HepG2 (cell line): ENCODE measurements around the gene SLC6A4. TPM values are rescaled to one million over a fixed set of nuclear protein-coding genes. Genes with fewer than 3 reads are reported as not detected.

Experiments used
- ARNT ChIP-seq: fragments of 450-650 bp; IDR thresholded peaks from 2 replicates; pipeline ENCODE4 v1.6.1; 2017
- GABPB1 ChIP-seq: IDR thresholded peaks from 2 replicates; pipeline ENCODE4 v1.6.1; 2016; ENCODE audit warnings: mild to moderate bottlenecking, missing genetic modification reagents, moderate library complexity, missing compliant biosample characterization
- NFE2L1 ChIP-seq: sonication (generic); formaldehyde crosslinking; IDR thresholded peaks from 2 replicates; pipeline ENCODE4 v1.4.0; 2020; ENCODE audit warnings: missing genetic modification reagents, mild to moderate bottlenecking, borderline replicate concordance
- POLR2G ChIP-seq: fragments of 200-400 bp; formaldehyde crosslinking; IDR thresholded peaks from 2 replicates; pipeline ENCODE4 v1.6.1; 2018; ENCODE audit warnings: mild to moderate bottlenecking, low read depth, low read length, moderate library complexity
- RARG ChIP-seq: sonication (generic); formaldehyde crosslinking; IDR thresholded peaks from 2 replicates; pipeline ENCODE4 v1.4.0; 2020; ENCODE audit warnings: low read depth, mild to moderate bottlenecking, missing genetic modification reagents
- RFX3 ChIP-seq: IDR thresholded peaks from 2 replicates; pipeline ENCODE4 v1.6.1; 2016; ENCODE audit warnings: missing biosample characterization, missing genetic modification reagents
- SYNCRIP ChIP-seq: fragments of 200-400 bp; formaldehyde crosslinking; IDR thresholded peaks from 2 replicates; pipeline ENCODE4 v1.6.1; 2018; ENCODE audit warnings: mild to moderate bottlenecking, low read depth, low read length; ENCODE audit not compliant: insufficient read depth
- ZFP41 ChIP-seq: sonication (generic); formaldehyde crosslinking; IDR thresholded peaks from 2 replicates; pipeline ENCODE4 v1.4.0; 2020; ENCODE audit warnings: mild to moderate bottlenecking, missing genetic modification reagents, borderline replicate concordance
- ZFP82 ChIP-seq: sonication (generic); formaldehyde crosslinking; IDR thresholded peaks from 2 replicates; pipeline ENCODE4 v1.5.1; 2020; ENCODE audit warnings: mild to moderate bottlenecking, missing genetic modification reagents, borderline replicate concordance
- ZNF780A ChIP-seq: sonication (generic); formaldehyde crosslinking; IDR thresholded peaks from 2 replicates; pipeline ENCODE4 v1.8.0; 2022; ENCODE audit warnings: mild to moderate bottlenecking, missing genetic modification reagents, moderate library complexity
- polyA plus RNA-seq, 8 experiments: library from polyadenylated mRNA; depleted of rRNA in 3 of 8; stranded (reverse) in 7 of 8; unstranded in 1 of 8; fragments of >200 nt; fragmentation: Illumina TruSeq in 4 of 8; extraction: Trizol in 4 of 8; gene quantifications; 2 replicates each; pipeline versions ENCODE4 v1.2.1 to v1.2.3, GENCODE V29; 2011 to 2016; ENCODE audit warnings: low read depth in 4 of 8, missing spikeins in 1 of 8, mixed read lengths in 1 of 8; ENCODE audit not compliant: insufficient read depth in 1 of 8
- total RNA-seq, 5 experiments: library from RNA; depleted of rRNA; stranded (reverse); fragments of >200 nt; fragmentation: Illumina TruSeq; extraction: Trizol; gene quantifications; 2 replicates each; pipeline ENCODE4 v1.2.3, GENCODE V29; 2016; ENCODE audit warnings: low read depth in 1 of 5
- TF ChIP-seq, protein P1 (sequence below): sonication (generic); formaldehyde crosslinking; IDR thresholded peaks from 2 replicates; pipeline ENCODE4 v1.4.0; 2020; ENCODE audit warnings: low read depth, missing genetic modification reagents
- TF ChIP-seq, protein P2 (sequence below): sonication (generic); formaldehyde crosslinking; IDR thresholded peaks from 2 replicates; pipeline ENCODE4 v1.4.0; 2020; ENCODE audit warnings: missing genetic modification reagents
- TF ChIP-seq, protein P3 (sequence below): IDR thresholded peaks from 2 replicates; pipeline ENCODE4 v1.6.1; 2016; ENCODE audit warnings: missing compliant biosample characterization, missing genetic modification reagents, borderline replicate concordance
- TF ChIP-seq, protein P4 (sequence below): sonication (generic); formaldehyde crosslinking; IDR thresholded peaks from 2 replicates; pipeline ENCODE4 v1.4.0; 2020; ENCODE audit warnings: low read depth, mild to moderate bottlenecking, missing genetic modification reagents

The SLC6A4 gene
- total and polyA plus RNA-seq, 2 of the 13 experiments (the other 11 are each of a cell fraction or from before 2014, with no cell fraction given), result 7.6 to 20.3 TPM

DNA sequence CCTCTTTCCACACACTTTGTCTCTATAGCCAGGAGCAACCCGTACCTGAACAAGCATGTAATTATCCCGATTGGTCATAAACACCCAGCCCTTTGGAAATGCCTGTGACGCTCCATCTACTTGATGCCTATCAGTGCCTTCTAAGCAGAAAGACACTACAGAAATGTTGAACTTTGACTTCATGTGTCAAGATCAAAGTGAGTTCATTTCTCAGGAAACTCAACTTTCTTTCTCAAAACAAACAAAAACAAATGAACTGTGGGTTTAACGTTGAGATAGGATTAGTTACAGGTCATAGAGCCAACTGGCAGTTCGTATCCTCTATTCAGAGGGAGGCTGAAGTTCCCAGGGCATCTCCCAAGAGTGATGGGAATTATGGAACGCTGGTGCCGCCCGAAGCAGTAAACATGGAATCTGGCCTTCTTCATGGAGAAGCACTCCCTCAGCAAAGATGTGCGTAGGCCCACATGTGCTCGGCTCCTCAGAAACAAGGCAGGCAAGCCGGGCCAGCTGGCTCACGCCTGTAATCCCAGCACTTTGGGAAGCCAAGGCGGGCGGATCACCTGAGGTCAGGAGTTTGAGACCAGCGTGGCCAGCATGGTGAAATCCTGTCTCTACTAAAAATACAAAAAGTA lies 9.5 kb downstream of the SLC6A4 start (continued):
- TF ChIP-seq NFE2L1 (no peak), GABPB1 (peak; percentile 23; the same call in 1 of the 2 replicates), ARNT (no peak), ZFP41 (CRISPR knock-in tag) (no peak), ZFP82 (CRISPR knock-in tag) (no peak), ZNF780A (CRISPR knock-in tag) (no peak), SYNCRIP (no peak), RARG (CRISPR knock-in tag) (no peak), RFX3 (CRISPR knock-in tag) (no peak), POLR2G (peak; percentile 70)
- TF ChIP-seq, protein P1, sequence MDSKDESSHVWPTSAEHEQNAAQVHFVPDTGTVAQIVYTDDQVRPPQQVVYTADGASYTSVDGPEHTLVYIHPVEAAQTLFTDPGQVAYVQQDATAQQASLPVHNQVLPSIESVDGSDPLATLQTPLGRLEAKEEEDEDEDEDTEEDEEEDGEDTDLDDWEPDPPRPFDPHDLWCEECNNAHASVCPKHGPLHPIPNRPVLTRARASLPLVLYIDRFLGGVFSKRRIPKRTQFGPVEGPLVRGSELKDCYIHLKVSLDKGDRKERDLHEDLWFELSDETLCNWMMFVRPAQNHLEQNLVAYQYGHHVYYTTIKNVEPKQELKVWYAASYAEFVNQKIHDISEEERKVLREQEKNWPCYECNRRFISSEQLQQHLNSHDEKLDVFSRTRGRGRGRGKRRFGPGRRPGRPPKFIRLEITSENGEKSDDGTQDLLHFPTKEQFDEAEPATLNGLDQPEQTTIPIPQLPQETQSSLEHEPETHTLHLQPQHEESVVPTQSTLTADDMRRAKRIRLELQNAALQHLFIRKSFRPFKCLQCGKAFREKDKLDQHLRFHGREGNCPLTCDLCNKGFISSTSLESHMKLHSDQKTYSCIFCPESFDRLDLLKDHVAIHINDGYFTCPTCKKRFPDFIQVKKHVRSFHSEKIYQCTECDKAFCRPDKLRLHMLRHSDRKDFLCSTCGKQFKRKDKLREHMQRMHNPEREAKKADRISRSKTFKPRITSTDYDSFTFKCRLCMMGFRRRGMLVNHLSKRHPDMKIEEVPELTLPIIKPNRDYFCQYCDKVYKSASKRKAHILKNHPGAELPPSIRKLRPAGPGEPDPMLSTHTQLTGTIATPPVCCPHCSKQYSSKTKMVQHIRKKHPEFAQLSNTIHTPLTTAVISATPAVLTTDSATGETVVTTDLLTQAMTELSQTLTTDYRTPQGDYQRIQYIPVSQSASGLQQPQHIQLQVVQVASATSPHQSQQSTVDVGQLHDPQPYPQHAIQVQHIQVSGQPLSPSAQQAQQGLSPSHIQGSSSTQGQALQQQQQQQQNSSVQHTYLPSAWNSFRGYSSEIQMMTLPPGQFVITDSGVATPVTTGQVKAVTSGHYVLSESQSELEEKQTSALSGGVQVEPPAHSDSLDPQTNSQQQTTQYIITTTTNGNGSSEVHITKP (CRISPR knock-in tag), result no peak
- TF ChIP-seq, protein P2, sequence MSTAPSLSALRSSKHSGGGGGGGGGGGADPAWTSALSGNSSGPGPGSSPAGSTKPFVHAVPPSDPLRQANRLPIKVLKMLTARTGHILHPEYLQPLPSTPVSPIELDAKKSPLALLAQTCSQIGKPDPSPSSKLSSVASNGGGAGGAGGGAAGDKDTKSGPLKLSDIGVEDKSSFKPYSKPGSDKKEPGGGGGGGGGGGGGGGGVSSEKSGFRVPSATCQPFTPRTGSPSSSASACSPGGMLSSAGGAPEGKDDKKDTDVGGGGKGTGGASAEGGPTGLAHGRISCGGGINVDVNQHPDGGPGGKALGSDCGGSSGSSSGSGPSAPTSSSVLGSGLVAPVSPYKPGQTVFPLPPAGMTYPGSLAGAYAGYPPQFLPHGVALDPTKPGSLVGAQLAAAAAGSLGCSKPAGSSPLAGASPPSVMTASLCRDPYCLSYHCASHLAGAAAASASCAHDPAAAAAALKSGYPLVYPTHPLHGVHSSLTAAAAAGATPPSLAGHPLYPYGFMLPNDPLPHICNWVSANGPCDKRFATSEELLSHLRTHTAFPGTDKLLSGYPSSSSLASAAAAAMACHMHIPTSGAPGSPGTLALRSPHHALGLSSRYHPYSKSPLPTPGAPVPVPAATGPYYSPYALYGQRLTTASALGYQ (CRISPR knock-in tag), result peak; percentile 61; the same call in 1 of the 2 replicates
- TF ChIP-seq, protein P3, sequence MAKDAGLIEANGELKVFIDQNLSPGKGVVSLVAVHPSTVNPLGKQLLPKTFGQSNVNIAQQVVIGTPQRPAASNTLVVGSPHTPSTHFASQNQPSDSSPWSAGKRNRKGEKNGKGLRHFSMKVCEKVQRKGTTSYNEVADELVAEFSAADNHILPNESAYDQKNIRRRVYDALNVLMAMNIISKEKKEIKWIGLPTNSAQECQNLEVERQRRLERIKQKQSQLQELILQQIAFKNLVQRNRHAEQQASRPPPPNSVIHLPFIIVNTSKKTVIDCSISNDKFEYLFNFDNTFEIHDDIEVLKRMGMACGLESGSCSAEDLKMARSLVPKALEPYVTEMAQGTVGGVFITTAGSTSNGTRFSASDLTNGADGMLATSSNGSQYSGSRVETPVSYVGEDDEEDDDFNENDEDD (CRISPR knock-in tag), result no peak
- TF ChIP-seq, protein P4, sequence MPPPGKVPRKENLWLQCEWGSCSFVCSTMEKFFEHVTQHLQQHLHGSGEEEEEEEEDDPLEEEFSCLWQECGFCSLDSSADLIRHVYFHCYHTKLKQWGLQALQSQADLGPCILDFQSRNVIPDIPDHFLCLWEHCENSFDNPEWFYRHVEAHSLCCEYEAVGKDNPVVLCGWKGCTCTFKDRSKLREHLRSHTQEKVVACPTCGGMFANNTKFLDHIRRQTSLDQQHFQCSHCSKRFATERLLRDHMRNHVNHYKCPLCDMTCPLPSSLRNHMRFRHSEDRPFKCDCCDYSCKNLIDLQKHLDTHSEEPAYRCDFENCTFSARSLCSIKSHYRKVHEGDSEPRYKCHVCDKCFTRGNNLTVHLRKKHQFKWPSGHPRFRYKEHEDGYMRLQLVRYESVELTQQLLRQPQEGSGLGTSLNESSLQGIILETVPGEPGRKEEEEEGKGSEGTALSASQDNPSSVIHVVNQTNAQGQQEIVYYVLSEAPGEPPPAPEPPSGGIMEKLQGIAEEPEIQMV (CRISPR knock-in tag), result no peak
